Calu3 (cell line): ENCODE results near the gene NPW. TPM values are rescaled to one million over a fixed set of nuclear protein-coding genes. Genes with fewer than 3 reads are reported as not detected.

Experiments used
- BruUV-seq: library from RNA; stranded (reverse); fragments of 400-500 nt; replicated peaks from 2 replicates; lab custom pipeline; 2021; lab: Mats Ljungman, UMichigan
- CTCF ChIA-PET: fragments of 300-600 bp; sonication (Branson Sonifier 250); formaldehyde crosslinking; loops from one replicate; lab custom pipeline; 2022; ENCODE audit warnings: antibody characterized with exemption; lab: Charles Lee
- DNase-seq: peaks from one replicate; pipeline ENCODE4 v3.0.0; 2022
- H3K27ac Mint-ChIP-seq: one replicate; pipeline ENCODE4 v1.8.0; 2022; ENCODE audit warnings: mixed read lengths; ENCODE audit not compliant: unreplicated experiment
- H3K27me3 Mint-ChIP-seq: one replicate; pipeline ENCODE4 v1.8.0; 2022; ENCODE audit warnings: mixed read lengths; ENCODE audit not compliant: unreplicated experiment
- H3K36me3 Mint-ChIP-seq: one replicate; pipeline ENCODE4 v1.8.0; 2022; ENCODE audit warnings: mild to moderate bottlenecking, moderate library complexity, mixed read lengths; ENCODE audit not compliant: insufficient read depth, unreplicated experiment
- H3K4me1 Mint-ChIP-seq: one replicate; pipeline ENCODE4 v1.8.0; 2022; ENCODE audit warnings: mild to moderate bottlenecking, low read depth, mixed read lengths; ENCODE audit not compliant: unreplicated experiment
- H3K4me3 Mint-ChIP-seq: one replicate; pipeline ENCODE4 v1.8.0; 2022; ENCODE audit warnings: mild to moderate bottlenecking, low read depth, moderate library complexity, mixed read lengths; ENCODE audit not compliant: unreplicated experiment
- H3K9me3 Mint-ChIP-seq: one replicate; pipeline ENCODE4 v1.8.0; 2022; ENCODE audit warnings: low read depth, mixed read lengths; ENCODE audit not compliant: unreplicated experiment
- intact Hi-C: fragments of 100-400 bp; cut with micrococcal nuclease; formaldehyde crosslinking; loops from one replicate; pipeline ENCODE4 v1.10.0; 2022; ENCODE audit not compliant: unreplicated experiment
- total RNA-seq: library from RNA; stranded (reverse); gene quantifications from 2 replicates; pipeline ENCODE4 v1.2.3, GENCODE V29; 2022
- TF ChIP-seq, protein P1 (sequence below): fragments of 200-600 bp; IDR thresholded peaks from one replicate; pipeline ENCODE4 v1.8.0; 2022; ENCODE audit warnings: antibody characterized with exemption; ENCODE audit not compliant: unreplicated experiment

Gene NPW
- total RNA-seq, 1 experiment from 2014 or later: 1.5 TPM

DNA sequence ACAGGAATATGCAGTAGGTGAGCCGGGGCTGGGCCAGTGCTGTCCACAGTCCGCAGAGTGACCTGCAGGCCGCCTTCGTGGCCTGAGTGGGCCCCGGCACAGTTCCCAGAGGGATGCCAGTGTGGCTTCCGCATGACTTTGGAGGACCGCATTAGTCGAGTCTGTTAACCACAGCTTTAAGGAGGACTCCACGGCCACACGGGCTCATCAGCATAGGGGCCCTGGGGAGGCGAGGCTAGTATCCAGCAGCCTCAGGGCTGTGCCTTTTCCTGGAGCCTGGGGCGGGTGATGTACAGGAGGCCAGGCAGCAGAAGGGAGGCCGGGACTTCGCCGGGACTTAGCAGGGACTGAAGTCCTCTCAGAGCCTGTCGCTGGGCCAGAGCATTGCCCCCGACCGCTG lies 41.4 kb downstream of the NPW start:
- CTCF ChIA-PET: no interaction called here
- no peak for DNase-seq
- BruUV-seq: no TSS peak
- H3K9me3 Mint-ChIP-seq: no peaks in the 10 kb centered on the region
- peaks cover 33% of the 10 kb centered on the region for H3K36me3 Mint-ChIP-seq
- no peak overlapping the region for H3K27ac Mint-ChIP-seq
- no peaks in the 10 kb centered on the region for H3K27me3 Mint-ChIP-seq
- TF ChIP-seq, protein P1, sequence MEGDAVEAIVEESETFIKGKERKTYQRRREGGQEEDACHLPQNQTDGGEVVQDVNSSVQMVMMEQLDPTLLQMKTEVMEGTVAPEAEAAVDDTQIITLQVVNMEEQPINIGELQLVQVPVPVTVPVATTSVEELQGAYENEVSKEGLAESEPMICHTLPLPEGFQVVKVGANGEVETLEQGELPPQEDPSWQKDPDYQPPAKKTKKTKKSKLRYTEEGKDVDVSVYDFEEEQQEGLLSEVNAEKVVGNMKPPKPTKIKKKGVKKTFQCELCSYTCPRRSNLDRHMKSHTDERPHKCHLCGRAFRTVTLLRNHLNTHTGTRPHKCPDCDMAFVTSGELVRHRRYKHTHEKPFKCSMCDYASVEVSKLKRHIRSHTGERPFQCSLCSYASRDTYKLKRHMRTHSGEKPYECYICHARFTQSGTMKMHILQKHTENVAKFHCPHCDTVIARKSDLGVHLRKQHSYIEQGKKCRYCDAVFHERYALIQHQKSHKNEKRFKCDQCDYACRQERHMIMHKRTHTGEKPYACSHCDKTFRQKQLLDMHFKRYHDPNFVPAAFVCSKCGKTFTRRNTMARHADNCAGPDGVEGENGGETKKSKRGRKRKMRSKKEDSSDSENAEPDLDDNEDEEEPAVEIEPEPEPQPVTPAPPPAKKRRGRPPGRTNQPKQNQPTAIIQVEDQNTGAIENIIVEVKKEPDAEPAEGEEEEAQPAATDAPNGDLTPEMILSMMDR: no peak
- no peak overlapping the region for H3K4me3 Mint-ChIP-seq
- H3K4me1 Mint-ChIP-seq: no peaks in the 10 kb centered on the region
- intact Hi-C loops: no loop called here

DNA sequence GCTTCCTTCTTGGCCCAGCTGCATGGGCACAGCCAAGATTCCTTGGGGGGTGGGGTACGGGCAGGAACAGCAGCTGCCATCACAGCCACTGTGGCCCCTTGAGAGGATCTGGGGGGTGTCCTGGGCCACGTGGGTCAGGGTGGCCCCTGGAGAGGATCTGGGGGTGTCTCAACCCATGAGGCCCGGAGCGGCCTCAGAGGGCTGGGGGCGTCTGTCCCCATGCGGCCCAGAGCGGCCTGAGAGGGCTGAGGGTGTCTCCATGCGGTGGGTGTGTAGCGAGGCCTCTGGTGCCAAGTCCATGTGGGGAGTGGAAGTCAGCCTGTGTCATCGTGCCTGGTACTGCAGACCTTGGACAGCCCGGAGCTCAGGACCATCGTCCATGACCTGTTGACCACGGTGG lies 41.9 kb downstream of the NPW start:
- no peaks in the 10 kb centered on the region for H3K27me3 Mint-ChIP-seq
- peaks cover 30% of the 10 kb centered on the region for H3K36me3 Mint-ChIP-seq
- no peaks in the 10 kb centered on the region for H3K4me1 Mint-ChIP-seq
- TF ChIP-seq, protein P1: no peak
- H3K27ac Mint-ChIP-seq: no peak overlapping the region
- intact Hi-C loops: no loop called here
- no peak for DNase-seq
- no peaks in the 10 kb centered on the region for H3K9me3 Mint-ChIP-seq
- CTCF ChIA-PET: no interaction called here
- BruUV-seq: no TSS peak
- H3K4me3 Mint-ChIP-seq: no peak overlapping the region

DNA sequence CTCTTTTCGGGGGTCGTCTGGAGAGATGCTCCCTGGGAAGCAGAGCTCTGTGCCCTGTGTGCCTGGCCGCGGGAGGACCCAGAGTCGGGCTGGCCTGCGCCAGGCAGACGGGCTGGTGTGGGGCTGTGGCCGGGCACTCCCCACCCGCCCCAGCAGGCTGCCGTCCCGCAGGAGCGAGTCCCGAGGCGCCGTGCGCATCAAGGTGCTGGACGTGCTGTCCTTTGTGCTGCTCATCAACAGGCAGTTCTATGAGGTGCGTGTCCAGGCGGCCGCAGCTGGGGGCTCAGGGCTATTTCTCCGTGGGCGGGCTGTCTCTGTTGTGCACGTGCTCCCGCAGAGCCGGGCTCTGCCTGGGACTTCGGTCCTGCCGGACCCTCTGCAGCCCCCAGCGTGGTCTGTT lies 43.2 kb downstream of the NPW start:
- Mint-ChIP-seq H3K4me1 (no peaks in the 10 kb centered on the region), H3K36me3 (peaks cover 27% of the 10 kb centered on the region), H3K4me3 (no peak overlapping the region), H3K27ac (no peak overlapping the region), H3K27me3 (no peaks in the 10 kb centered on the region), H3K9me3 (no peaks in the 10 kb centered on the region)
- BruUV-seq: no TSS peak
- CTCF ChIA-PET: no interaction called here
- TF ChIP-seq, protein P1: no peak
- no peak for DNase-seq
- intact Hi-C loops: no loop called here

DNA sequence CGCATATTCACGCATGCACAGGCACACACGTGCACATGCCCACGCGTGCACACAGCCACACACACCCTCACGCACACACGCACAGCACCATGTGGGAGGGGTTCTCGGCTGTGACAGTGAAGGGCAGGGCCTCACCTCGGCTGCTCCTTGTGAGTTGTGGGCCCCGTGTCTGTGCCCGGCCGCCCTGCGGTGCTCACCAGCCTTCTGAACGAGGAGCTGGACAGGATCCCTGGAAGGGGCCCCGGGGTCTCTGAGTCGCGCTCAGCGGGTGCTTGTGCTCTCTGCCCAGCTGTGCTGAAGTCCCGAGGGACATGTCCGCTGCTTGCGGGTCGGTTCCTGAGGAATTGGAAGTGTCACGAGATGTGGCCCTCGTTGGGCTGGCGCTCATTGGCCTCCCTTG lies 44.3 kb downstream of the NPW start:
- Mint-ChIP-seq H3K4me3 (no peak overlapping the region), H3K4me1 (no peaks in the 10 kb centered on the region), H3K9me3 (no peaks in the 10 kb centered on the region), H3K27ac (no peak overlapping the region), H3K36me3 (peaks cover 31% of the 10 kb centered on the region), H3K27me3 (no peaks in the 10 kb centered on the region)
- TF ChIP-seq, protein P1: no peak
- no TSS peak for BruUV-seq
- no peak for DNase-seq
- intact Hi-C loops: no loop called here
- CTCF ChIA-PET: no interaction called here
